Stimulated activated CD8-positive, alpha-beta memory T cell treated with anti-CD3 and anti-CD28 coated beads, Interleukin-4, amount 100 ng/mL, for 48 hours (primary cell): ENCODE measurements around the gene ADD1.

ENCODE experiments used
- DNase-seq: peaks from one replicate; pipeline ENCODE4 v3.0.0-alpha.2; 2020

Gene ADD1

DNA sequence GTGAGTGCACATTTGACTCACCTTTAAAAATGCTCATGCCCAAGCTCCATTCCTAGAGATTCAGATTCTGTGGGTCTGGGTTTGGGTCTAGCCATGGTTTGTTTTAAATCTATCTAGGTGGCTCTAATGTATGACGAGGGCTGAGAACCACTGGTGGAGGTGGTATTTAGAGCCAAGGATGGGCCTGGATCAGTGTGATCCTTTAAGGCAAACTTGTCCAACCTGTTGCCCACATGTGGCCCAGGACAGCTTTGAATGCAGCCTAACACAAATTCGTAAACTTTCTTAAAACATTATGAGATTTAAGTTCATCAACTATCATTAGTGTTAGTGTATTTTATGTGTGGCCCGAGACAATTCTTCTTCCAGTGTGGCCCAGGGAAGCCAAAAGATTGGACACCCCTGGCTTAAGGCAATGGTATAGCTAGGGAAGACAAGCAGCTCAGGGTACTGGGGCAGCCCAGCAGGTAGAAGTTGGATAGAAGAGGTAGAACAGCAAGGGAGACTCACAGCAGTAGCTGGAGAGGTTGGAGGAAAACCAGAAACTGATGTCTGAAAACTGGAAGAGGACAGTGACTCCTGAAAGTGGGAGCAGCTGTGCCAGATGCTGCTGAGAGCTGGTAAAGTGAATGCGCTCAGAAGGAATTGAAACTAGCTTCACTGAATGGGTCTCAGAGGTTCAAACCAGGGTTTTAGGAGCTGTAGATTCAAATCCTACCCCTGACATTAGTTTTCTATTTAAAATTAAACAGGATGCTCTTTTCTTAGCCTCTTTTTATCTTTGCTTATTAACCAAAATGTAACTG, 18.2 kb downstream of the ADD1 start:
- no peak for DNase-seq

DNA sequence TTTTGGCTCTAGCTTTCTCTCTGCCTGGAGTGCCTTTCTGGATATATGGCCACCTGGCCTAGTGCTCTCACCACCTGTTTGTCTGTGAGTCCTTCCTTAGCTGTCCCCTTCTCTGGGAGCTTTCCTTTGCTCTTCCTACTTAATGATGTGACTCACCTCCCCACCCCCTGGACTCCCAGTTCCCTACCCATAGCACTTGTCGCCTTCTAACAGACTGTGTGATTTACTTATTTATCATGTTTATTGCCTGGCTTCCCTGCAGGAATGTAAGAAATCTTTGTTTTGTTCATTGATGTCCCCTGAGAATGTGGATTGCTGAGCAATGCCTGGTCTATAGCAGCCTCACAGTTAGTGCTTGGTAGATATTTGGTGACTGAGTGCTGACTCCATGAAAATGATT, 18.9 kb downstream of the ADD1 start:
- DNase-seq, result no peak

DNA sequence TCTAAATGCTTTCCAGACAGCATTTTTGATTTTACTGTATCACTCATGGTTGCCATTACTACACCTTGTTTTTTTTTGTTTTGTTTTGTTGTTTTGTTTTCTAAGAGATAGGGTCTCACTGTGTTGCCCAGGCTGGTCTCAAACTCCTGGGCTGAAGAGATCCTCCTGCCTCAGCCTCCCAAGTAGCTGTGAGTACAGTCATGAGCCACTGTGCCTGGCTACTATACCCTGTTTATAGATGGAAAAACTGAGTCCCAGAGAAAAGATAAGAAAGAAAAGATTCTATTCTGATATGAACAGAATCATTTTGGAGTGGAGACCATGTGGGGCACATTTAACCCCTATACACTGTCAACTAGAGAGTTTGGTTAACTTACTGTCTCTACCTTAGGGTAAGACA, 20.0 kb downstream of the ADD1 start:
- no peak for DNase-seq

DNA sequence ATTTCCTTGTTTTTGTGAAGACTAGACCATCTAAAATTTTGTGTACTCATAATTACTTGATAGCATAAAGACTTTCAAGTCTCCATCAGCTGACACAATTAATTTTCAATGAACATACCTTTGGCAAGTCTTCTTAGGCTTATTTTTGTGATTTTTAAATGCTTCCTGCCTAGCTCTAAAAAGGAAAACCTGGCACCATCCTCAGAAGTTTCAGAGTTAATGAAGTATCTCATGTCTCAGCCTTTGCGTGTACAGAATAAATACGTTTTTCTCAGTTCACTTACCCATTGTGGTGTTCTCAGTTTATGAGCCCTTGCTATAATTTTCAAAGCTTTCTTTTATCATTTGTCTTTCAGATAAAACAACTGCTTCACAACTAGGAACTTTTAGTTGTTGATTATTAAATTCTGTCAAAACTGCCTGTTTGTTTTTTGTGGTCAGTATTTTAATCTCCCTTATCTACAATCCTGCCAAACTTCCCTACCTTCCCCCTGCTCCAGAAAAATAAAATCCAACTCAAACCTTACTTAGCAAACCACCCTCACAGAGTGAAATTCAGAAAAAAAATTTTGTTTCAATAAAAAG, 21.6 kb downstream of the ADD1 start:
- no peak for DNase-seq

- no peak for DNase-seq
Observed at GRCh38 chr4:2866160-2866861, 22.7 kb downstream of the ADD1 start.

- DNase-seq, result no peak
Observed at GRCh38 chr4:2866891-2867290, 23.2 kb downstream of the ADD1 start.

DNA sequence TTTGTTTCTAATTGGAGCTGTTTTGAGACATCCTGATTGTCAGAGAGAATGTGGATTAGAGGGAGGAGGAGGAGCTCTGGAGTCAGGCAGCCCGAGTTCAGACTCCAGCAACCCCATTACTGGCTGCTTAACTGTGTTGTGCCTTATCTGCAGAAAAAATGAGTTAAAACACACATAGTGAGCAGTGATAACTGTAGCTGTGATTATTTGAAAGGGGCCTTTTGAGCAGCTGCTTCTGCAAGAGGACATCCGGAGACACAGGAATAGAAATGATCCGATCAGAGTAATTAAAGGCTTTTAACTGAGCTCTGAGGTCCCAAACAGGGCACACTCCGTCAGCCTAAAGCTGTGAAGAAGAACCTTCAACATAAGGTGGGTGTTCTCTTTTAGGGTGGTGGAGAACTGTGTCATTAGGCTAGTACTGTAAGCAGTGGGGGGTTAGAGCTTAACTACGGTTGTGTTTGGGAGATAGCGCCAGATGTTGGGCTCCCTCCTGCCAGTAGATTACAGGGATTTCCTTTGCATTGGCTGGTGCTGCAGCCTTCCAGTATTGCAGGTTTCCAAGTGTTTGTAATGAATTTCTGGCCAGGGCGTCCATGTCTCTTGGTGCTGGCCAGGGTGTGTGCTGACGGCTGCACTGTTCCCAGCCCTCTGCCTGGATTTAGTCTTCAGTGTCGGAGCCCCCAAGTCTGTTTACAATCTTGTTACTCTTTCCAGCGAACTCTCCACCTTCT, 24.3 kb downstream of the ADD1 start:
- no peak for DNase-seq

DNA sequence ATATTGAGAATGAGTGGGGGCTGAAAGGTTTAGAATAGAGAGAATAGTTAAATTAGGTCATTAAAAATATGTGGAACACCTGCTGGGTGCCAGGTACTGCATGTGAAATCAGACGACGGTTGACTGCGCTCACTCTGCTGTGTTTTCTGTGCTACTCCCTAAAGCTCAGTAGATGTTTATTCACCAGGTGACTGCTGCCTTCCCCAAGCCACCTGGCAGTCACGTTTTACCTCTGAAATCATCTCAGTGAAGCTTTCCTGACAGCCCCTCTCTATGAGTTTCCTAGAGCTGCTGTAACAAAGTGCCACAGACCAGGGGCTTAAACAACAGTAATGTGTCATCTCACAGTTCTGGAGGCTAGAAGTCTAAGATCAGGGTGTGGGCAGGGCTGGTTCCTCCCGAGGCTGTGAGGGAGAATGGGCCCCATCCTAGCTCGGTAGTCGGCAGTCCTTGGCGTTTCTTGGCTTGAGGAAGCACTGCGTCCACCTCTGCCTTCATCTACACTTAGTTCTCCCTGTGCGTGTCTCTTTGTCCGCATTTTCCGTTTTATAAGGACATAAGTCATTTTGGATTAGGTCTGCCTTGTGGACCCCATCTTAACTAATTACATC, 25.3 kb downstream of the ADD1 start:
- DNase-seq, result no peak

GRCh38 chr4:2869659-2870058, 26.0 kb downstream of the ADD1 start:
- no peak for DNase-seq

DNA sequence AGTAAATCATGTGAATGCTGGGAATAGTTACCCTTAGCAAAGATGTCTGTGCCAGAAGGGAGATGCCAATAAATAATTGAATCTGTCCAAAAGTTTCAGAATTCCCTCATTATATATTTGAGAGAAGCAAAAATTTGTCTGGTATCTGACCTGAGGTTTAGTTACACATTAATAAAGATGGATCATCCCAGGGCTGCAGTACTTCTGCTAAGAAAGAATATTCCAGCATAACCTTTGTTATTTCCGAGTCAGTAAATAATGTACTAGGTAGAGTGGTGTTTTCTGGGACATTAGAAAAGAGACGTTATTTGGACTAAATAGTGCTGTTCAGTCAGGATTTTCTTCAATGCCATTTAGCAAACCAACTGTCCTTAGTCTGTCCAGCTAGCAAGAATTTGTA, 26.4 kb downstream of the ADD1 start:
- DNase-seq, result no peak

GRCh38 chr4:2871466-2871865, 27.8 kb downstream of the ADD1 start:
- DNase-seq, result no peak

DNA sequence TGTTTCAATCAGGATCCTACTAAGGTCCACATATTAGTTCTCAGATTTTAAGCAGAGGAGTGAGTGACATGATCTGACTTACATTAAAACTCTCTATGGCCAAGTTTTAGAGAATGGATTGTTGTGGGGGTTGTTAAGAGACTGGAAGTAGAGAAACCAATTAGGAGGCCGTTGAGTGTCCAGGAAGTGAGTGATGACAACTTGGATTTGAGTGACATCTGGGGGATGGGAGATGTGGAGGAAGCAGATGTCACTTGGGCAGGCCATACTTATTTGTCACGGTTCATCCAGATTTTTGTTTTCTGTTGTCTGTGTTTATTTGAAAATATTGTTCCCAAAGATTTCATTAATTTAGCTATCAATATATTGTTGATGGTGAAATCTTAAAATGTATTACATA, 28.3 kb downstream of the ADD1 start:
- DNase-seq, result no peak

- no peak for DNase-seq
Observed at GRCh38 chr4:2873329-2873728, 29.7 kb downstream of the ADD1 start.

DNA sequence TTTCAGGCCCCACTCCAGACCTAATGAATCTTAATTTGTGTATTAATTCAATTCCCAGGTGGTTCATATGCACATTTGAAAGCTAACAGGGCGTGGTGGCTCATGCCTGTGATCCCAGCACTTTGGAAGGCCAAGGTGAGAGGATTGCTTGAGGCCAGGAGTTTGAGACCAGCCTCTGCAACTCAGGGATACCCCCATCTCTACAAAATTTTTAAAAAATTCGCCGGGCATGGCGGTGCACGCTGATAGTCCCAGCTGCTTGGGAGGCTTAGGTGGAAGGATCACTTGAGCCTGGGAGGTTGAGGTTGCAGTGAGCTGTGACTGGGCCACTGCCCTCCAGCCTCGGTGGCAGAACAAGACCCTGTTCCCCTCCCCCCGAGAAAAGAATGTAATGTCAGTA, 31.2 kb downstream of the ADD1 start:
- DNase-seq, result no peak

- no peak for DNase-seq
Observed at GRCh38 chr4:2875556-2875955, 31.9 kb downstream of the ADD1 start.

- DNase-seq, result peak; percentile 49
Observed at GRCh38 chr4:2878346-2878745, 34.7 kb downstream of the ADD1 start.

DNA sequence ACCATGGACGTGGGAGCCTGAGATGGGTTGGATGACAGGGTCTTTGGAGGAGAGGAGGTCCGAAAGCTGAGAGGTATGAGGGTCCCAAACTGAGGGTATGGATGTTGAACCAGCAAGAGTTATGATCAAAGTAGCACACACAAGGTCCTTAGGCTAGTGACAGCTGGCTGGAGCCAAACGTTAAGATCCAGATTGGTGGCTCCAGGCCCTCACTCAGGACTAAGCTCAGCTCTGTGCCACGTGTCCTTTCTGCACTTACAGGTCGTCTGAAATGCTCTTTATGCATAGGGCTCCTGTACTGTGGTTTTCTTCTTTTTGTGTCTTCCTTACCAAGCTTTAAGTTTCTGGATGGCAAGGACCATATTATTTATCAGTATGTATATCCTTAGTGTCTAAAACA, 35.4 kb downstream of the ADD1 start:
- DNase-seq, result no peak

DNA sequence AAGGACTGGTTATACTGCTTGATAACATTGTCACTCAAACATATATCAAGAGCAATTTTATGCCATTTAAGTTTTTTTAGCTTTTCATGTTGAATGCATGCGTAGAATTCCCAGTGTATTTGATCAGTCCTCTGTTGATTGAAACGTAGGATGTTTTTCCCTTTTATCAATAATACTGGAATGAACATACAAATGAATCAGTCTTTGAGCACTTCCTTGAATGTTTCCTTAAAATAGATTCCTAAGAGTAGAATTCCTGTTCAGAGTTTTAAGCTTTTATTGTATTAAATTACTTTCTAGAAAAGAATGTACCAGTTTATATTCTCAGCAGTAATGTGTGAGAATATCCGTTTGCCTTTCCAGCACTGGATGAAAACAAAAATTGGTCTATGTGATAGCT, 37.8 kb downstream of the ADD1 start:
- DNase-seq, result no peak

- no peak for DNase-seq
Observed at GRCh38 chr4:2882341-2882740, 38.7 kb downstream of the ADD1 start.

DNA sequence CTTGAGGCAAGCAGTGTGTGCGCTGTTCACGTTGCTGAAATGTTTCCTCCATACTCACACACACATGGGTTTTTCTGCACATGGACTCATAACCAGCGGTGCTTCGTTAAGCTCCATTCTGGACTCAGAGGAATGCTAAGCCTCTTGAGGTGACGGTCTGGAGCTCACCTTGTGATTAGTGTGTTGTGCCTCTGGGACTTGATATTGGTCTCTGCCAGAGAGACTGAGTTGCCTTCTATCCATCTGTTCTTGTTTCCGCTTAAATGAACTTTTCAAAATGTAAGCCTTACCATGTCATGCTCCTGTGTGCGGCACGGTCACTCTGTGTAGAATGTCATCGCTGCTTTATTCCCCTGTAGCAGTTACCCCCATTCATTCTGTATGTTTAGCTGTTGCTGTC, 42.5 kb downstream of the ADD1 start:
- no peak for DNase-seq

DNA sequence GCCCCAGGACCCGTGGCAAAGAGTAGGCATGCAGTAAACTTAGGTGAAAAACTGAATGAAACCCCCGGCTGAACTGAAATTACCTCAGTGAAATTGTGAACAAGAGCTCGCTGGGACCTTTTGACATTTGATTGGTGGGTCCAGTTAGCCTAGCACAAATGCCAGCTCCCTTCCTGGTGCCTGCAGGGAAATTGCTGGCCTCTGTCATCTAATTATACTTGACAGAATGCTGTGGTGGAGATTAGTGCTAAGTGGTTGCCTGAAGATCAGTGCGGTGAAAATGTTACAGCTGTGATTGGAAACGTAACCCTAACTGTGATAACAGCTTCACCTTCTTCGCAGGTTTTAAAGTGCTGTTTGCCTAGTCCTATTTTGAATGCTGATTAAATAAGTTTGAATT, 43.0 kb downstream of the ADD1 start:
- DNase-seq, result no peak

DNA sequence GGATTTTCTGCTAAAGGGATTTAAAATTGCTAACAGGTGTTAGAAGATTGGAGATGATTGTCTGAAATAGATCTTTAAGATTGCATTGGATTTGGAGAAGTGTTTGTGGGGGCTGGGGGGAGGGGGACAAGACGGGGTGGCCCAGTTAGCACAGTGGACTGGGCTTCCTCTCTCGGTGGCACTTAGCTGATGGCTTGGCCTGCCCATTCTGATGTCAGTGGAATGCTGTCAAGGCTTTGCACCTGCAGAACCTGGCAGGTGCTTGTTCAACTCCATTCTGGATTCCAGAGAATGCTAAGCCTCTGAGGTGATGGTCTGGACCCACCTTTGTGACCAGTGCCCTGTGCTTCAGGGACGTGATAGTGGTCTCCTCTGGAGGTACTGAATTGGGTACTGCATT, 43.7 kb downstream of the ADD1 start:
- DNase-seq, result no peak

- DNase-seq, result no peak
Observed at GRCh38 chr4:2888886-2889285, 45.2 kb downstream of the ADD1 start.
